Activated CD8-positive, alpha-beta memory T cell treated with anti-CD3 and anti-CD28 coated beads, Interleukin-2, amount 50 U/mL, for 48 hours (primary cell): Measurements from ENCODE around the gene CPNE6.
"Not testable (repeated sequence)": the region's sequence is repeated elsewhere in the genome, so short reads cannot be mapped to it uniquely, and the experiment has no call there.

Experiments used
- DNase-seq: peaks from one replicate; pipeline ENCODE4 v3.0.0-alpha.2; 2020

Gene CPNE6

GRCh38 chr14:24071144-24071697, at the start of gene CPNE6:
CPNE6 (plus strand) TSS chr14:24071562; CDS start chr14:24072937, 1,375 bp downstream.
- peak; percentile 70 for DNase-seq

- not testable (repeated sequence) for DNase-seq
These were observed 46.4 kb upstream of the CPNE6 start for GRCh38 chr14:24024939-24025418.

- not testable (repeated sequence) for DNase-seq
These were observed 41.7 kb upstream of the CPNE6 start for GRCh38 chr14:24029687-24030086.

- not testable (repeated sequence) for DNase-seq
These were observed 40.0 kb upstream of the CPNE6 start for GRCh38 chr14:24031331-24031730.

- DNase-seq, result no peak
These were observed 38.5 kb upstream of the CPNE6 start for GRCh38 chr14:24032727-24033418.

- DNase-seq, result not testable (repeated sequence)
These were observed 35.6 kb upstream of the CPNE6 start for GRCh38 chr14:24035769-24036168.

- peak; percentile 80 for DNase-seq
These were observed 35.0 kb upstream of the CPNE6 start for GRCh38 chr14:24036169-24036962.

GRCh38 chr14:24036963-24037657, 34.3 kb upstream of the CPNE6 start:
- not testable (repeated sequence) for DNase-seq

- no peak for DNase-seq
These were observed 33.7 kb upstream of the CPNE6 start for GRCh38 chr14:24037658-24038037.

- DNase-seq, result no peak
These were observed 32.7 kb upstream of the CPNE6 start for GRCh38 chr14:24038686-24039085.

- no peak for DNase-seq
These were observed 30.7 kb upstream of the CPNE6 start for GRCh38 chr14:24040692-24041091.

GRCh38 chr14:24042746-24043145, 28.6 kb upstream of the CPNE6 start:
- DNase-seq, result no peak

GRCh38 chr14:24049002-24049401, 22.4 kb upstream of the CPNE6 start:
- DNase-seq, result not testable (repeated sequence)

- DNase-seq, result not testable (repeated sequence)
These were observed 20.6 kb upstream of the CPNE6 start for GRCh38 chr14:24050753-24051152.

- DNase-seq, result no peak
These were observed 20.1 kb upstream of the CPNE6 start for GRCh38 chr14:24051176-24051788.

GRCh38 chr14:24051789-24052655, 19.3 kb upstream of the CPNE6 start, which contains the start of gene CARMIL3:
CARMIL3 (plus strand) TSS chr14:24052009; CDS start chr14:24052154, 145 bp downstream.
- DNase-seq, result peak; percentile 81

GRCh38 chr14:24052656-24053547, 18.5 kb upstream of the CPNE6 start:
- DNase-seq, result peak; percentile 71

- peak; percentile 51 for DNase-seq
These were observed 17.6 kb upstream of the CPNE6 start for GRCh38 chr14:24053548-24054323.

- no peak for DNase-seq
These were observed 17.1 kb upstream of the CPNE6 start for GRCh38 chr14:24054324-24054641.

- no peak for DNase-seq
These were observed 16.7 kb upstream of the CPNE6 start for GRCh38 chr14:24054646-24055045.
